Hematopoietic multipotent progenitor cell treated with erythropoietin and hydrocortisone succinate and interleukin-3 and kit ligand, for 15 days (in vitro differentiated cells): ENCODE data around the gene CPLANE1.
"Not testable (repeated sequence)": the region's sequence is repeated elsewhere in the genome, so short reads cannot be mapped to it uniquely, and the experiment has no call there.

Experiments used
- DNase-seq: peaks from one replicate; pipeline ENCODE4 v3.0.0-alpha.2; 2015; ENCODE audit warnings: low spot score

Gene CPLANE1

DNA sequence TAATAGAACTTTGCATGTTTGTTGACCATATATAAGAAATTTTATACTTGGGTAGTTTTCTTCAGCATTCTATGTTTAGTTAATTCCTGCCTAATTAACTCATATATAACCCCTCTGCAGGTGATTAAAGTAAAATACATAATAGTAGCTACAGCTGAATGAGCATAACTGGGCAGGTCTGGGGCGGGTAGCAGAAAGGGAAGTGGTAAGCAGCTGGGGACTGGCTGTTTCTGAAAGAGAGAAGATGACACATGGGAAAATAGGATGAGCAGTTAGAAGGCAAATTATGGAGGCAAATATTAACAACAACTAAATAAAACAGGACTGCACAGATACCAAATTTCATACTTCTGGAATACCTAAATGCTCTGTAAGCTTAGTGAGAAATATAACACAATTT is 128.1 kb downstream of the CPLANE1 start:
- DNase-seq: no peak

DNA sequence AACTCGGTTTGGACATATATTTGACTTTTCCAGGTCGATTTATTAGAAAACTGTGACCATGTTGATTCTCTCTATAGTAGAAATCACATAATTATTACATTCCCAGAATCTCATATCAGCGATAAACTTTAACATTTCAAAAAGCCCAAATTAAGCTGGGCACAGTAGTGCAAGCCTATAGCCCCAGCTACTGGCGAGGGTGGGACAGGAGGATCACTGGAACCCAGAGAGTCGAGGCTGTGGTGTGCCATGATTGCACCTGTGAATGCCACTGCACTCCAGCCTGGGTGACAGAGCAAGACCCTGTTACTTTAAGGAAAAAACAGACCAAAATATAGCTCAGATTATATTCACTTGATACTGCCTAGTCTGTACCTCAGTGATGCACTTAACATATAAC is 128.9 kb downstream of the CPLANE1 start:
- DNase-seq: no peak

DNA sequence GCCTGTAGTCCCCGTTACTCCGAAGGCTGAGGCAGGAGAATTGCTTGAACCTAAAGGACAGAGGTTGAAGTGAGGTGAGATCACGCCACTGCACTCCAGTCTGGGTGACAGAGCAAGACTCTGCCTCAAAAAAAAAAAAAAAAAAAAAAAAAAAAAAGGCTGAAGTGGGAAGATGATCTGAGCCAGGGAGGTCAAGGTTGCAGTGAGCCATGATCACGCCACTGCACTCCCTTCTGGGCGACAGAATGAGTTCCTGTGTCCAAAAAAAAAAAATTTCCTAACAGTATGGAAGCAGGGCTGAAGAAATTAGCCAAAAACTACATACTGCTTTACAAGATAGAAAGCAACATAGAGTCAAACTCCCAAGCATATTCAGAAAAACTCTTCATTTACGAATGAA is 132.8 kb downstream of the CPLANE1 start:
- DNase-seq: no peak

DNA sequence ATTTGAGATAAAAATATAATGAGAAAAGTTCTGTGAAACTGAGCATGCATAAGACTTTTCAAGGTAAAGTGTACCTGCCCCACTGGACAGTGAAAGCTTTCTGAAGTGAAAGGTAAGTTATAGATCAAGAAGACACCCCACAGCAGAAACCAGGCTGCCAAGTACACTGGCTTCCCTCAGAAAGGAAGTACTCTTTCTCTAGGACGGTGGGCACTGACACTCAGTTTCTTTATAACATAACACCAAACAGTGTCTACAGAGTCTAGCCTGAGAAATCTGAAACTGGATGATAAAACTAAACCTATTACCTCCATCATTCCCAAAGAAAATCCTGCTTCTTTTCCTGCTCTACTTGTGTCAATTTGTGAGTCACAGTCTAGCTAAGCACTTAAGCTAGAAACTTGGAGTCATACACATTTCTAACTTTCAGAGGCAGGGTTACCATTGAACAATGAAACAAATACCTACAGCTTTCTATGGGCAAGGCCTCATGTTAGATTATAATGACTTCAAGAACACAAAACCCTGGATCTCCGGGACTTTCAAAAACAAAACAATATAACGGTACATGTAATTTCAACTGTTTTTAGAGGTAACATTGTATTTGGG is 136.7 kb downstream of the CPLANE1 start:
- DNase-seq: no peak

DNA sequence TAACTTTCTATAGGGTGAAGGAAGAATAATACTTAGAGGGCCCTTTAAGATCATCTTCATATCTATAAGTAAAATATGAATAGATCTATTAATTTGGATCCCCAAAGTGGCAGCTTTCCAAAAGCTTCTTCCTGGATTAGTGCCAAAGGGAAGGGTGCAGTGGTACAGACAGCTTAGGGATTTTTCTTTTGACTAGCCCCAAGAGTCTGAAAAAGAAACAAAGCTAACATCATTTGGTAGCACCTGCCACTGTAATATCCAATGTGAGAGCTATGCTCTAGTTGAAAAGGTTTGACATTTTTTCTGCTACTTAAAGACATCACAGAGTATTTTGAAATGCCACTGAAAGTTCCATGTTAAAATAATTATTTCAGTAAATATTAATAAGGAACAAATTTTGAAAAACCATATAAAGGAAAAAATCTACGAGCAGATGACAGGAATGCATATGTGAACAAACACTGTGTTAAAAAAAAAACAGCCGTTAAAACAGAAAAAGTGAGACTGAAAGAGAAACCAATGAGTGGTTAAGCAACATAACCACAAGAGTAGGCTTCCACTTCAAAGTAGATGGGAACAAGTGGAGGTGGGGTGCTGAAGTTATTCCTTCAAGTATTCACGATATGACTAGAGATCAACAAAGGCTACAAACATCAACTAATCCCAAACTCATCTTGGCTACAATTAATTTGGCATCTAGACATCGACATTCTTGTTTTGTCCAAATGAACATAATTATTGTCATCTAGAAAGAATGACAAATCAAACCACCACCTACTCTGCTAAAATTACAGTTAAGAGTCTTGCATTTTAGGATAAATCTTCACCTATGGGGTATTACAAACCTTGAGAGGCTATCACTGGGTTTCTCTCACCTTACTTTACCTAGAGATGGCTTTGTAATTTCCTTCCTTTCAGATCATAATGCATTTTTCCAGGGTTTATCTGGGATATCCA is 137.5 kb downstream of the CPLANE1 start:
- no peak for DNase-seq

DNA sequence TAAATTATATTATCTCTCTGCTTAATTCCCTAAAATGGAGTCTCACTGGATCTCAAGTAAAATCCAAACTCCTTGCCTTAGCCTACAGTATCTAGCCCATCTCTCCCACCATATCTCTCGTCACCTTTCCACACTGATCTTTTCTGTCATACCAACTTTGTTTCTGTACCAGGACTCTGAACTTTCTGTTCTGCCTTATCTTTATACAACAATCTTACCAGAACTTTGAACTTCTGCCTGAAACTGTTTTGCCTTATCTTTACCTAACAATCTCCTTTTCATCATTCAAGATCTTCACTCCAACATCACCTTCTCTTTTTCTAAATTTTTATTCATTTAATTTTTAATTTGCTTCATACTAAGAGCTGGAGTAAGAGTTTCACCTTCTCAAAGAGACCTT is 139.0 kb downstream of the CPLANE1 start:
- DNase-seq: no peak

DNA sequence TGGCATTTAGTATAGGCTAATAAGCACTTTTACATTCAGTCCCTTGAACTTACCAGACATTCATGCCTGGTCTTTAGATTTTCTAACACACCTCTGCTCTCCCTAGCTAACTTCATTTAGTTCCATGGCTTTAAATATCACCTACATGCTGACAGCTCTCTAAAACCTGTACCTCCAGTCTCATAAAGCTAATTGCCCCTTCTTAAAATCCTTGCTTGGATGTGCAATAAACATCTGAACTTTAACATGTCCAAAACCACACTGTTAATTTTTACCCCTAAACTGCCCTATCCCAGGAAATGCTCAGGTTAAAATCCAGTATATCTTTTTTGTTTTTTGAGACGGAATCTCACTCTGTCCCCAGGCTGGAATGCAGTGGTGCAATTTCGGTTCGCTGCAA is 139.8 kb downstream of the CPLANE1 start:
- DNase-seq: no peak

DNA sequence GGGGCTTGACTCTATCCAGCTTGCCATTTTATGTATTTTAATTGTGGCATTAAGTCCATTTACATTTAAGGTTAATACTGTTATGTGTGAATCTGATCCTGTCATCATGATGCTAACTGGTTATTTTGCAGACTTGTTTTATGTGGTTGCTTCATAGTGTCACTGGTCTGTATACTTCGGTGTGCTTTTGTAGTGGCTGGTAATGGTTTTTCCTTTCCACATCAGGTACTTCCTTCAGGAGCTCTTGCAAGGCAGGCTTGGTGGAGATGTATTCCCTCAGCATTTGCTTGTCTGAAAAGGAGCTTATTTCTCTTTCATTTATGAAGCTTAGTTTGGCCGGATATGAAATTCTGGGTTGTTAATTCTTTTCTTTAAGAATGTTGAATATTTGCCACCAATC is 145.9 kb downstream of the CPLANE1 start:
- no peak for DNase-seq

DNA sequence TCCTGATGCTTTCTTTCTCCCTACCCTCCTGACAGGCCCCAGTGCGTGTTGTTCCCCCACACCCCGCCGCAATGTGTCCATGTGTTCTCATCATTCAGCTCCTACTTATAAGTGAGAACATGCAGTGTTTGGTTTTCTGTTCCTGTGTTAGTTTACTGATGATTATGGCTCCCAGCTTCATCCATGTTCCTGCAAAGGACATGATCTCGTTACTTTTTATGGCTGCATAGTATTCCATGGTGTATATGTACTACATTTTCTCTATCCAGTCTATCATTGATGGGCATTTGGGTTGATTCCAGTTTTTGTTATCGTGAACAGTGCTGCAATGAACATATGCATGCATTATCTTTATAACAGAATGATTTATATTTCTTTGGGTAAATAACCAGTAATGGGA is 149.9 kb downstream of the CPLANE1 start:
- not testable (repeated sequence) for DNase-seq

DNA sequence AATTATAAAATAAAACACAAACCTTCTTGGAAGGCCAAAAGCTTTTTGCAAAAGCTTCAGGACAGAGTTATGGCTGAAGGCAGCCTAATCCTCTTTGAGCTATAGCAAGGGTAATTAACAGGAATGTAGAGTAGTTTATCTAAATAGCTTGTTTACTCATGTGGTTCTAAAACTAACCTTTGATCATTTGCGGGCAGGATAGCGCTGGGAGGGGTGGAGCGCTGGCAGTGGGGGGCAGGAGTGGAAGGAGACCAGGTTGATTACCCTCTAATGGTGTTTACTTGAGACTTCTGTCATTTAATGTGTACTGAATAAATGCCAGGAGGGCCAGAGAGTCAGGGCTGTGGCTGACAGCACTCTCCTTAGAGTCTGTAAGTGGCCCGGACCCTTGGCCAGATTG is 155.4 kb downstream of the CPLANE1 start:
- not testable (repeated sequence) for DNase-seq

DNA sequence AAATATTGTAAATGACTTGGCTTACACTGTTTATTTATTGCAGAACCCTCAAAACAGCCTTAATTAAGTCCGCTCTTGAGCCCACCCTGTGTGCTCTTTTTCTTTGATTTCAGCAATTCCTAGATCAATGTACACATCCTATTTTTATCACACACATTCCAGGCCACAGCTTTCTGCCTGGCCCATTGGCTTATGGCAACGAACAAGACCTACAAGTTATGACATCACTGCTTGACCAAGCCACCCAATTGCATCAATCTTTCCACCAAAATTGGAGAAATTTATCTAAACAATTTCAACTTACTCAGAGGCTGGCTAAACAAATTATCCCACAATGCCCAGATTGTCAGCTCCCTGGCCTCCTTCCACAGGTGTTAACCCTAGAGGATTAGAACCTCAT is 158.4 kb downstream of the CPLANE1 start:
- DNase-seq: no peak

DNA sequence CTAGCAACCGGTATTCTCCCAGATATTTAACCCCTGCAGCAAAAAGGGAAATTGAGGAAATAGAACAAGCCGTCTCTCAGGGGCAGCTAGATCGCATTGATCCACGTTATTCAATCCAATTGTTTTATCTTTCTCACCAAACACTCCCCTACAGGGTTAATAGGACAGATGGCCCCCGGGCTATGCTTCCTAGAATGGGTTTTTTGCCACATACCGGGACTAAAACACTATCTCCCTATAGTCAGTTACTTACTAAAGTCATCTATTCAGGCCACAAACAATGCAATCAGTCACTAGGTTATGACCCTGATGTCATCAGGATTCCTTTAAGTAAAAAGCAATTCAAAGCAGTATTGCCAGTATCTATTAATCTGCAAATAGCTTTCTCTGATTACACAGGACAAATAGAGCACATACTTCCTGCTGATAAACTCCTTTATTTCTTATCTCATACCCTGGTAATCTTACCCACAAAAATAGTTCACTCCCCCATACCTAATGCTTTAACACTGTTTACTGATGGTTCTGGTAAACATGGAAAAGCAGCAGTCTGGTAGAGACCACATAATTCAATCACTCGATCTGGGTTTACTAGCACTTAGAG is 159.0 kb downstream of the CPLANE1 start:
- DNase-seq: no peak

DNA sequence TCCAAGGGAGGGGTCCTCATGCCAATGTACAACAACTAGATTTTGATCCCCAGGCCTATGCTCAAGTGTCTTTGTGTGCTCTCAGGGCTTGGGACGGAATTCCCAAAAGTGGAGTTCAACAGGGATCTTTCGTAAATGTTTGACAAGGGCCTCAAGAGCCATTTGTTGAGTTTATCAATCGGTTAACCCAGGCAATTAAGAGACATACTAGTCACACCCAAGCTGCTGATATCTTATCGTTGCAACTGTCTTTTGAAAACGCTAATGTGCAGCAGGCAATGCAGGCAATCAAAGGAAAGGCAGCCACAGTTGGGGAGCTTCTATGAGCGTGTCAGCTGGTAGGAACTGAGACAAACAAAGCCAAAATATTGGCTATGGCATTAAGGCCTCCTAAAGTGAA is 161.2 kb downstream of the CPLANE1 start:
- no peak for DNase-seq

DNA sequence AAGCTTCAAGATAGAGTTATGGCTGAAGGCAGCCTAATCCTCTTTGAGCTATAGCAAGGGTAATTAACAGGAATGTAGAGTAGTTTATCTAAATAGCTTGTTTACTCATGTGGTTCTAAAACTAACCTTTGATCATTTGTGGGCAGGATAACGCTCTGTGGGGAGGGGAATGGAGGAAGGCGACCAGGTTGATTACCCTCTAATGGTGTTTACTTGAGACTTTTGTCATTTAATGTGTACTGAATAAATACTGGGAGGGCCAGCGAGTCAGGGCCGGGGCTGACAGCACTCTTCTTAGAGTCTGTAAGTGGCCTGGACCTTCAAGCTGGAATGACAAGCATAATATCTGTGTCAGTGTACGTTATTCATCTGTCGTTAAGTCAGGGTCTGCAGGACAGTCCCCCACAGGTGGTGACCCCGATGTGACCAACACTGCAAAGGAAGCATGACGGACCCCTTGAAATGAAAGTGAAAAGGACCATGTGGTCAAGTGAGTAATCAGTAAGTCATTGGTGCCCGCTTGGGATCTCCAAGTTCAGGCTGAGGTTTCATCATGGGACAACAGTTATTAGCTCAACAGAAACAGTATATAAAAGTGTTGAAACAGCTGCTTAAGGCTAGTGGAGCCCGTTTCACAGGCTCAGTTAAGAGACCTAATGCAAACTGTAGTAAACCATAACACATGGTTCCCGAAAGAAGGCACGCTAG is 162.6 kb downstream of the CPLANE1 start:
- DNase-seq: no peak

DNA sequence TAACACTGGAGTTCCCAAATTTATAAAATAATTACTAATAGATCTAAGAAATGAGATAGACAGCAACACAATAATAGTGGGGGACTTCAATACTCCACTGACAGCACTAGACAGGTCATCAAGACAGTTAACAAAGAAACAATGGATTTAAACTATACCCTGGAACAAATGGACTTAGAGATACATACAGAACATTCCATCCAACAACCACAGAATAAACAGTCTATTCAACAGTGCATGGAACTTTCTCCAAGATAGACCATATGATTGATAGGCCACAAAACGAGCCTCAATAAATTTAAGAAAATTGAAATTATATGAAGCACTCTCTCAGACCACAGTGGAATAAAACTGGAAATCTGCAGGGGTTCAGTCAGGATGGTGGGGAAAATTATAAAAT is 163.2 kb downstream of the CPLANE1 start:
- not testable (repeated sequence) for DNase-seq

DNA sequence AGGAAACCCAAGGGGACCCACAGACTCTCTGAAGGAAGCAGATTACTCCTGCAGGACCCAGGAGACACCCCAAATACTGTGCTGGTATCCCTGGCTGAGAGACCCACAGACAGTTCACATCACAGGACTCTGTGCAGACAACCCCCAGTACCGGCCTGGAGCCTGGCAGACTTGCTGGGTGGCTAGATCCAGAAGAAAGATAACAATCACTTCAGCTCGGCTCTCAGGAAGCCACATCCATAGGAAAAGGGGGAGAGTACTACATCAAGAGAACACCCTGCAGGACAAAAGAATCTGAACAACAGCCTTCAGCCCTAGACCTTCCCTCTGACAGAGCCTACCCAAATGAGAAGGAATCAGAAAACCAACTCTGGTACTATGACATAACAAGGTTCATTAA is 166.2 kb downstream of the CPLANE1 start:
- not testable (repeated sequence) for DNase-seq

DNA sequence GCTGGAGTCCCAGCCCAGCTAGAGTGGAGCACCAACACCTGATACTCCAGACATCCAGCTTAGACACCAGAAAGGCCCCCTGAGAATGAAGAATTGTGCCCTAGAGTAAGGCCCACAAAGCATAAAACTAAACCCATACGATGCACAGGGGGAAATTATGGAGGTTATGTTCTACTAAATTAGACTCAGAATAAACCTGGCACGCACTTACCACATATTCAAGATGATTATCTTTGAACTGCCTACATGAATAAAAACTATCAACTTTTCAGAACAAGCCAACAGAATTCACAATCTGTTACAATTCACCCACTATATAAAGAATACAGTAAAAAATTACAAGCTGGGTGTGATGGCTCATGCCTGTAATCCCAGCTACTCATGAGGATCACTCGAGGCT is 168.5 kb downstream of the CPLANE1 start:
- DNase-seq: no peak

DNA sequence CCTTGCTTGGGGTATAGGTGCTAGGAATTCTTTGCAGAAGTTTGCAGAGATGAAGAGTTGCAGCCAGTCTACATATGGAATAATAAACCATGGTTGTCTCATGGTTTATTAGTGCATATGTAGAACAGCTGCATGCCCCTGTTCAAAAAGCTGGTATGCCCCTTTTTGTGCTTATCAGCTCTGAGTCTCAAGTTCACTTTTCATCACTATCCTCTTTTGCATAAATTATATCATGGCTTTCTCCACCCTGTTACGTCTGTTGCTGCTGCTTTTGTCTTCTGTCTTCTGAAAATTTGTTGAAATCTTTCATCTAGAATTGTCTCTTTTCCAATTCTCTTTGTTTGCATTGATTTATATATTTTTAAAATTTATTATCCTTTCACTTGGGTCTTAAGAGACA is 172.0 kb downstream of the CPLANE1 start:
- DNase-seq: no peak

DNA sequence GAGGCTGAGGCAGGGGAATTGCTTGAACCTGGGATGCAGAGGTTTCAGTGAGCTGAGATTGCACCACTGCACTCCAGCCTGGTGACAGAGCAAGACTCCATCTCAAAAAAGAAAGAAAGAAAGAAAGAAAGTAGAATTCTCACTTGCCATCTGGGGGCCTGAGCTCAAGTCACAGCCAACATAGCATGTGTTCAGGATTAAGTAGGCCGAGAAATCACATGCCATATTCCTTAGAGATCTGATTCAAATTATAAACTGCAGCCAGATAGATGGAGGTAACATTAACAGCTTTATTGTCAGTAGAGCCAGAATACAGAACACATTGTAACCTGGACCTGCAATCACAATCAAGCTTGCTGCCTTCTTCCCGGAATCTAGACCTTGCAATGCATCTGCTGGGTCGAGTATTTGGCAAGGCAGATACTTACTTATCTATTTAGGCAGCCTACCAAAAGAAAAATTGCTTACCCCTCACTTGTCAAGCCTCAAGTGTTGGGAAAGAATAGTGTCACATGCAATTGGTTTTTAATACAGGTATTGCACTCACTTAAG is 173.7 kb downstream of the CPLANE1 start:
- no peak for DNase-seq

DNA sequence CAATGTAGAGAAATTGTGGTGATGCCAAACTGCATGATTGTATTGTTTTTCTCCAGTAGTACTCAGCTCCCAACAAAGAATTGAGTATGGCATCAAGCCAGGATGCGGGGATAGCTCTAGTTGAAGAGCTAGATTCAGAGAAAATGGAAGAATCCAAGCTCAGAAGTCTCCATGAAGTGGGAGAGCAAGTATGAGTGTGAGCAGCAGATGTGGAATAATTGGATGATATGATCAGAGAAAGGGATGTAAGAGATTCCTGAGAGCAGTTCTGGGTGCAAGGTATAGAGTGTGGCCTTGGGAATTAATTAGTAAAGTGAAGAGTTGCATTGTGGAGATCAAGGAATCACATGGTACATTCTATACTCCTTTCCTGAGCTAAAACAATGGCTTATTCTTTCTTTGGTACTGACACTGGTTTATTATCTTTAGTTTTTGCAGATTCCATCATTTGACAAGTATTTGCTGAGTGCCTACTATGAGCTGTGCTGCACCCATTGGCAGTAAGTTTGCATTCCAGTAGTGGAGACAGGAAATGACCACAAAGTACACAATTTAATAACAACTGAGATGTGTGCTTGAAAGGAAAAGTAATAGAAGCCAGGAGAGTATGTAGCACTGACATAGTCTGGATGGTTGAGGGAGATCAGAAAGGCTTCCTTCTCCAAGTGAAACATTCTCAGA is 177.1 kb downstream of the CPLANE1 start:
- no peak for DNase-seq

DNA sequence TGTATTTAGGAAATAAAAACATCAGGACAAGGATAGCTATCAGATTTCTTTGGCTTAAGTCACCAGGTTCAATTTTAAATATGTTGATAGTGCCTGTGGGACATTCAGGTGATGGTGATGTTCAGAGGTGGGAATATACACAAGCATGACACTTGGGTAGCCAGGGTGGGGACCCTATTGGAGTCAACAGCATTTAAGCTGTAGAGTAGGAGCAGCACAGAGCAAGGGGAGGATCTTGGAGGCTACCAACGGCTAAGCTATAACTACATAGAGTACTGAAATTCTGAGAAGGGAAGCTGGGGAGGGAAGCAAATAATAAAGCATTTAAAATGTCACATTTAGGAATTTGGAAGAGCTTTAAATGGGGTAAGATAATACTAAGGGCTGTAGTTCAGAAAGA is 177.7 kb downstream of the CPLANE1 start:
- DNase-seq: no peak

DNA sequence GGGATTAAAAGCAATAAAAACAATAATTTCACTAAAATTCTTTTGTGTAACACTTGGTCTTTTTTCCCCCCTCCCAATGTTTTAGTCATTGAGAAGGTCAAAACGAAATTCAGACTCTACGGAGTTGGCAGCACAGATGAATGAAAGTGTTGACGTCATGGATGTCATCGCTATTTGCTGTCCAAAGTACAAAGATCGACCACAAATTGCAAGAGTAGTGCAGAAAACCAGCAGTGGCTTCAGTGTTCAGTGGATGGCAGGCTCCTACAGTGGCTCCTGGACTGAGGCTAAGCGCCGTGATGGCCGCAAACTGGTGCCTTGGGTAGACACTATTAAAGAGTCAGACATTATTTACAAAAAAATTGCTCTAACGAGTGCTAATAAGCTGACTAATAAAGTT is 184.7 kb downstream of the CPLANE1 start:
- no peak for DNase-seq
